Activated B cell treated with CpG ODN at 0.5 μM for 24 hours (primary cell): Measurements from ENCODE around the gene MTX1. TPM values are rescaled to one million over a fixed set of nuclear protein-coding genes. Genes with fewer than 3 reads are reported as not detected.
A peak's percentile ranks its signal among the peaks of the same experiment; 100 is the strongest.
"Not testable (repeated sequence)": the region's sequence is repeated elsewhere in the genome, so short reads cannot be mapped to it uniquely, and the experiment has no call there.

Experiments
- ATAC-seq: fragments of 200-7000 bp; cut with Tn5 transposase; one replicate; pipeline ENCODE4 v1.10.0; 2021; ENCODE audit warnings: low read depth, mild to moderate bottlenecking, moderate library complexity
- CTCF ChIA-PET: fragments of 350-600 bp; sonication (Branson Sonifier 250); formaldehyde crosslinking; loops from one replicate; lab custom pipeline; 2021; ENCODE audit warnings: antibody characterized with exemption; lab: Charles Lee
- POLR2A ChIA-PET: fragments of 350-600 bp; sonication (Branson Sonifier 250); formaldehyde crosslinking; loops from one replicate; lab custom pipeline; 2021; ENCODE audit warnings: antibody characterized with exemption; lab: Charles Lee
- DNase-seq: peaks from one replicate; pipeline ENCODE4 v3.0.0; 2022
- H3K27ac Mint-ChIP-seq: one replicate; pipeline ENCODE4 v1.8.0; 2020; ENCODE audit warnings: mixed read lengths
- H3K27me3 Mint-ChIP-seq: one replicate; pipeline ENCODE4 v1.8.0; 2021; ENCODE audit warnings: mixed read lengths
- H3K36me3 Mint-ChIP-seq: one replicate; pipeline ENCODE4 v1.8.0; 2021; ENCODE audit warnings: low read depth, mixed read lengths
- H3K4me1 Mint-ChIP-seq: one replicate; pipeline ENCODE4 v1.8.0; 2021; ENCODE audit warnings: mixed read lengths
- H3K4me3 Mint-ChIP-seq: one replicate; pipeline ENCODE4 v1.8.0; 2020; ENCODE audit warnings: mild to moderate bottlenecking, mixed read lengths
- H3K9me3 Mint-ChIP-seq: one replicate; pipeline ENCODE4 v1.8.0; 2020; ENCODE audit warnings: mixed read lengths
- CTCF ChIP-seq: fragments of 200-600 bp; IDR thresholded peaks from one replicate; pipeline ENCODE4 v1.8.0; 2022; ENCODE audit warnings: antibody characterized with exemption, mild to moderate bottlenecking
- intact Hi-C: fragments of 100-400 bp; cut with micrococcal nuclease; formaldehyde crosslinking; loops from one replicate; pipeline ENCODE4 v1.15.1; 2024
- total RNA-seq: library from RNA; stranded (reverse); gene quantifications from 2 replicates; pipeline ENCODE4 v1.2.3, GENCODE V29; 2022

The MTX1 gene
- total RNA-seq, 1 donor from 2014 or later = 36.7 TPM

GRCh38 chr1:155187456-155187891 is 21.0 kb upstream of the MTX1 start:
- Mint-ChIP-seq H3K36me3 (no peaks in the 10 kb centered on the region), H3K9me3 (no peaks in the 10 kb centered on the region), H3K27me3 (no peaks in the 10 kb centered on the region), H3K4me3 (no peak overlapping the region), H3K4me1 (peaks cover 34% of the 10 kb centered on the region), H3K27ac (no peak overlapping the region)
- POLR2A ChIA-PET = no interaction called here
- no peak for ATAC-seq
- CTCF ChIA-PET = no interaction called here
- intact Hi-C loops = no loop called here
- no peak for TF ChIP-seq CTCF
- DNase-seq = no peak

- ChIA-PET CTCF (no interaction called here), POLR2A (no interaction called here)
- Mint-ChIP-seq H3K4me1 (peaks cover 39% of the 10 kb centered on the region), H3K36me3 (no peaks in the 10 kb centered on the region), H3K9me3 (no peaks in the 10 kb centered on the region), H3K27ac (no peak overlapping the region), H3K4me3 (no peak overlapping the region), H3K27me3 (no peaks in the 10 kb centered on the region)
- TF ChIP-seq CTCF = no peak
- no peak for ATAC-seq
- no peak for DNase-seq
- intact Hi-C loops = no loop called here
These were observed 20.2 kb upstream of the MTX1 start for GRCh38 chr1:155188268-155188667.

- ATAC-seq, H3K27ac Mint-ChIP-seq, POLR2A ChIA-PET, DNase-seq, H3K9me3 Mint-ChIP-seq, CTCF ChIA-PET, H3K36me3 Mint-ChIP-seq, H3K4me3 Mint-ChIP-seq, H3K27me3 Mint-ChIP-seq: not testable (repeated sequence)
- intact Hi-C loops = loop anchor here (5.0 kb wide), 2 partner anchors 37 to 132 kb away; partner anchors contain the start of gene RUSC1
- peaks cover 41% of the 10 kb centered on the region for H3K4me1 Mint-ChIP-seq
These were observed 18.6 kb upstream of the MTX1 start for GRCh38 chr1:155189926-155190325.

GRCh38 chr1:155191904-155192303 is 16.6 kb upstream of the MTX1 start:
- TF ChIP-seq CTCF = no peak
- POLR2A ChIA-PET = no interaction called here

GRCh38 chr1:155192346-155193274 is 15.9 kb upstream of the MTX1 start:
- Mint-ChIP-seq H3K4me3 (peak overlapping the region; percentile 88), H3K27me3 (no peaks in the 10 kb centered on the region), H3K4me1 (peaks cover 32% of the 10 kb centered on the region), H3K27ac (no peak overlapping the region), H3K9me3 (no peaks in the 10 kb centered on the region), H3K36me3 (no peaks in the 10 kb centered on the region)
- intact Hi-C loops = loop anchor here (2.0 to 5.0 kb wide), 3 partner anchors 16 to 130 kb away; partner anchors contain the start of gene RUSC1
- ATAC-seq = no peak
- POLR2A ChIA-PET = interaction anchor here (0.5 to 2.7 kb wide), 15 partner anchors 8 to 666 kb away, joined by 3 to 26 read pairs (median 9); partner anchors contain the start of genes KRTCAP2, MTX1, SLC50A1 and THBS3
- DNase-seq = no peak
- CTCF ChIA-PET = interaction anchor here (0.9 to 3.6 kb wide), 18 partner anchors 7 to 311 kb away, joined by 3 to 49 read pairs (median 6); partner anchors contain the start of genes ADAM15, KRTCAP2, THBS3 and TRIM46
- no peak for TF ChIP-seq CTCF

More at GRCh38 chr1:155191904-155192303, 16.6 kb upstream of the MTX1 start:
- CTCF ChIA-PET = interaction anchor here (2.5 to 3.6 kb wide), 3 partner anchors 16 to 35 kb away, joined by 12 to 49 read pairs (median 14); partner anchors contain the start of genes KRTCAP2, THBS3 and TRIM46
- Mint-ChIP-seq H3K36me3 (no peaks in the 10 kb centered on the region), H3K9me3 (no peaks in the 10 kb centered on the region), H3K4me1 (peaks cover 33% of the 10 kb centered on the region), H3K27me3 (no peaks in the 10 kb centered on the region), H3K4me3 (no peak overlapping the region), H3K27ac (no peak overlapping the region)
- no peak for DNase-seq
- no peak for ATAC-seq
- intact Hi-C loops = loop anchor here (2.0 to 5.0 kb wide), 3 partner anchors 15 to 130 kb away; partner anchors contain the start of gene RUSC1
